GM12878 (cell line): ENCODE measurements around the gene GRK2. TPM values are rescaled to one million over a fixed set of nuclear protein-coding genes. Genes with fewer than 3 reads are reported as not detected.

Source experiments
- ATAC-seq: fragments of 200-7000 bp; cut with Tn5 transposase; 3 replicates; pipeline ENCODE4 v1.9.1; 2020; ENCODE audit warnings: mild to moderate bottlenecking, moderate library complexity
- BruUV-seq: library from RNA; stranded (reverse); fragments of 400-500 nt; replicated peaks from 2 replicates; lab custom pipeline; 2021; lab: Mats Ljungman, UMichigan
- CTCF ChIA-PET: fragments of 300-600 bp; sonication (Branson Sonifier 250); formaldehyde crosslinking; extraction: SDS; loops from one replicate; lab custom pipeline; 2021; ENCODE audit warnings: inconsistent platforms; lab: Yijun Ruan, JAX
- POLR2A ChIA-PET: fragments of 350-600 bp; formaldehyde crosslinking; extraction: SDS; loops from one replicate; lab custom pipeline; 2021; ENCODE audit warnings: inconsistent platforms; lab: Charles Lee
- RAD21 ChIA-PET: fragments of 300-600 bp; sonication (Branson Sonifier 250); formaldehyde crosslinking; loops from one replicate; lab custom pipeline; 2023; ENCODE audit warnings: antibody characterized with exemption; ENCODE audit not compliant: unreplicated experiment; lab: Charles Lee
- SMC1A ChIA-PET: fragments of 300-600 bp; sonication (Branson Sonifier 250); formaldehyde crosslinking; loops from one replicate; lab custom pipeline; 2023; ENCODE audit not compliant: unreplicated experiment, uncharacterized antibody; lab: Charles Lee
- DNase-seq: peaks from one replicate; pipeline ENCODE4 v3.0.0-alpha.2; 2011; ENCODE audit warnings: low read depth, low spot score
- FAIRE-seq: peaks from 3 replicates; lab custom pipeline; 2011; peaks lifted over from hg19 to GRCh38; lab: Jason Lieb, UNC
- H2AFZ ChIP-seq: 2 replicates; pipeline ENCODE4 v1.6.0; 2011; ENCODE audit warnings: low read depth, low read length, control low read depth; ENCODE audit not compliant: control insufficient read depth
- H3K27ac ChIP-seq: 2 replicates; pipeline ENCODE4 v1.5.1; 2011; ENCODE audit warnings: control low read depth; ENCODE audit not compliant: control insufficient read depth, insufficient read depth
- H3K27me3 ChIP-seq, 2 experiments: replicated peaks in 1 of 2; 2 replicates each; pipeline versions ENCODE4 v1.6.0 to v1.6.1; 2011; ENCODE audit warnings: low read length in 1 of 2; ENCODE audit not compliant: control insufficient read depth in 2 of 2, insufficient read depth in 2 of 2
- H3K36me3 ChIP-seq, 2 experiments: 2 replicates each; pipeline ENCODE4 v1.5.1; 2011; ENCODE audit warnings: low read length in 1 of 2; ENCODE audit not compliant: control insufficient read depth in 2 of 2, insufficient read depth in 2 of 2
- H3K4me1 ChIP-seq: 2 replicates; pipeline ENCODE4 v1.6.1; 2011; ENCODE audit warnings: mild to moderate bottlenecking, low read length, moderate library complexity, mixed read lengths; ENCODE audit not compliant: control insufficient read depth, insufficient read depth
- H3K4me2 ChIP-seq: 2 replicates; pipeline ENCODE4 v1.6.0; 2011; ENCODE audit warnings: control low read depth; ENCODE audit not compliant: control insufficient read depth, insufficient read depth
- H3K4me3 ChIP-seq: fragments of 200-600 bp; sonication (generic); 2 replicates; pipeline ENCODE4 v1.5.1; 2016
- H3K79me2 ChIP-seq: 2 replicates; pipeline ENCODE4 v1.6.0; 2011; ENCODE audit warnings: low read length; ENCODE audit not compliant: control insufficient read depth, insufficient read depth
- H3K9ac ChIP-seq: 2 replicates; pipeline ENCODE4 v1.8.0; 2011; ENCODE audit warnings: low read length, control low read depth, mixed read lengths; ENCODE audit not compliant: control insufficient read depth, insufficient read depth
- H3K9me3 ChIP-seq: replicated peaks from 3 replicates; pipeline ENCODE4 v1.5.1; 2011; ENCODE audit warnings: mild to moderate bottlenecking, low read length; ENCODE audit not compliant: control insufficient read depth, insufficient read depth
- H4K20me1 ChIP-seq: 2 replicates; pipeline ENCODE4 v1.6.0; 2011; ENCODE audit not compliant: control insufficient read depth, insufficient read depth
- ESRRA ChIP-seq: IDR thresholded peaks from 2 replicates; pipeline ENCODE4 v1.6.1; 2012; ENCODE audit warnings: mild to moderate bottlenecking, low read length, improper control_type of control experiment
- EZH2 ChIP-seq: IDR thresholded peaks from 2 replicates; pipeline ENCODE4 v1.6.1; 2012; ENCODE audit warnings: low read depth, mild to moderate bottlenecking, control low read depth, inconsistent platforms, low read length, borderline replicate concordance; ENCODE audit not compliant: control insufficient read depth
- SREBF1 ChIP-seq: IDR thresholded peaks from 2 replicates; pipeline ENCODE4 v1.6.1; 2012; ENCODE audit warnings: mild to moderate bottlenecking, low read length
- ZBTB11 ChIP-seq: fragments of 450-650 bp; formaldehyde crosslinking; IDR thresholded peaks from 2 replicates; pipeline ENCODE4 v1.5.0; 2022; ENCODE audit warnings: mild to moderate bottlenecking, missing genetic modification characterization
- WGBS: methylation state at CpG from one replicate; pipeline ENCODE4 v1.1.6; 2016; ENCODE audit warnings: low lambda C conversion rate; ENCODE audit not compliant: insufficient replicate concordance, insufficient coverage; ENCODE audit errors: missing lambda C conversion rate; 5-methylcytosine and 5-hydroxymethylcytosine counted together
- in situ Hi-C: fragments of 300-500 bp; cut with MboI; formaldehyde crosslinking; loops from 9 replicates; pipeline ENCODE4 v1.14.3; 2018; ENCODE audit warnings: mixed read lengths
- intact Hi-C: fragments of 100-400 bp; cut with micrococcal nuclease; formaldehyde crosslinking; loops from one replicate; pipeline ENCODE4 v1.14.2; 2022; ENCODE audit not compliant: unreplicated experiment
- polyA plus RNA-seq, 11 experiments: library from polyadenylated mRNA; depleted of rRNA in 4 of 11; unstranded in 6 of 11; stranded (reverse) in 5 of 11; fragments of >200 nt; fragmentation: Nextera tagmentation in 4 of 11; fragmentation: Illumina TruSeq in 1 of 11; extraction: Ambion mirVana in 4 of 11; extraction: Trizol in 1 of 11; gene quantifications; 1 replicate in 1 of 11; 2 replicates in 10 of 11; pipeline versions ENCODE4 v1.2.1 to v1.2.3, GENCODE V29; 2011 to 2016; ENCODE audit warnings: inconsistent platforms in 2 of 11, missing spikeins in 2 of 11, low read depth in 1 of 11
- total RNA-seq, 4 experiments: library from RNA; depleted of rRNA in 3 of 4; stranded (reverse); fragments of >200 nt in 3 of 4; fragmentation: Illumina TruSeq in 1 of 4; extraction: Trizol in 1 of 4; gene quantifications; 2 replicates each; pipeline versions ENCODE4 v1.2.1 to v1.2.3, GENCODE V29; 2013 to 2021

The GRK2 gene
- total and polyA plus RNA-seq, 10 of the 15 experiments (the other 5 are each of a cell fraction or from before 2014, with no cell fraction given) = 1.0 to 160 (median 66.1) TPM

GRCh38 chr11:67311051-67311555 is 44.8 kb downstream of the GRK2 start (continued):
- no peak for TF ChIP-seq ESRRA
- no peak for TF ChIP-seq EZH2
- TF ChIP-seq SREBF1 = no peak

- no peak overlapping the region for H3K4me2 ChIP-seq
- no peaks in the 10 kb centered on the region for H3K9me3 ChIP-seq
- no peak for TF ChIP-seq ZBTB11 (CRISPR knock-in tag)
- intact Hi-C loops = no loop called here
- ChIA-PET POLR2A (interaction anchor here (0.5 to 1.1 kb wide), 2 partner anchors 23 to 1022 kb away, joined by 3 to 4 read pairs; partner anchors contain the start of gene YIF1A), RAD21 (interaction anchor here (1.7 kb wide), 1 partner anchor 49 kb away, joined by 4 read pairs; no protein-coding TSS in a partner anchor), SMC1A (no interaction called here), CTCF (interaction anchor here (1.3 kb wide), 1 partner anchor 19 kb away, joined by 3 read pairs; no protein-coding TSS in a partner anchor)
- no peak overlapping the region for H3K9ac ChIP-seq
- no peaks in the 10 kb centered on the region for H3K4me1 ChIP-seq
- H3K79me2 ChIP-seq = no peaks in the 10 kb centered on the region
- H3K27me3 ChIP-seq = no peaks in the 10 kb centered on the region
- DNase-seq (no peak), FAIRE-seq (no peak), ATAC-seq (no peak)
- H3K36me3 ChIP-seq = no peaks in the 10 kb centered on the region
- H4K20me1 ChIP-seq = no peaks in the 10 kb centered on the region
- H3K27ac ChIP-seq = no peak overlapping the region
- no peak overlapping the region for H3K4me3 ChIP-seq
- no peak overlapping the region for H2AFZ ChIP-seq
- no TSS peak for BruUV-seq
- in situ Hi-C loops = no loop called here
- 89% methylated on average over 15 of the region's 15 CpGs for WGBS
Measured at GRCh38 chr11:67311556-67312082, 45.3 kb downstream of the GRK2 start.
